Measurements from ENCODE around the gene MAS1.

- TF ChIP-seq RFX5 (IDR thresholded peaks at IDR 0.05; ENCODE audit: low read depth, low read length) = no peak
- TF ChIP-seq POLR2A (IDR thresholded peaks at IDR 0.05; ENCODE audit: low read depth, low read length) = no peak
- TF ChIP-seq ASH2L (IDR thresholded peaks at IDR 0.05; ENCODE audit: borderline replicate concordance, low read depth) = no peak
- no peak for TF ChIP-seq REST (IDR thresholded peaks at IDR 0.05; ENCODE audit: low read depth, low read length)
- TF ChIP-seq EGR1 (IDR thresholded peaks at IDR 0.05; ENCODE audit: borderline replicate concordance in 1 of 2, low read depth in 2 of 2, low read length in 2 of 2) = no peak
- TF ChIP-seq PRDM15 (CRISPR knock-in tag; IDR thresholded peaks at IDR 0.05) = no peak
- no peak for TF ChIP-seq CTCF (IDR thresholded peaks at IDR 0.05 in 2 of 3, conservative IDR thresholded peaks at IDR 0.05 in 1 of 3; ENCODE audit: control insufficient read depth in 2 of 3, extremely low read depth in 1 of 3, insufficient read depth in 1 of 3, low read depth in 3 of 3, low read length in 3 of 3)
- no peak for TF ChIP-seq HSF1 (IDR thresholded peaks at IDR 0.05; ENCODE audit: low read depth, low read length)
- TF ChIP-seq USF1 (IDR thresholded peaks at IDR 0.05; ENCODE audit: borderline replicate concordance, extremely low read length, insufficient read depth, low read depth, low read length) = no peak
- TF ChIP-seq EZH2 (IDR thresholded peaks at IDR 0.05; ENCODE audit: borderline replicate concordance, control insufficient read depth, low read depth, low read length) = no peak
- no peak for TF ChIP-seq HCFC1 (IDR thresholded peaks at IDR 0.05; ENCODE audit: low read length)
- TF ChIP-seq ESRRA (IDR thresholded peaks at IDR 0.05; ENCODE audit: low read length) = no peak
These were observed 14.5 kb upstream of the MAS1 start for GRCh38 chr6:159876242-159876641.

All from GM12878 (cell line).